Thymus (tissue), 11 donors: Measurements from ENCODE around the gene TMEM254. TPM values are rescaled to one million over a fixed set of nuclear protein-coding genes. Genes with fewer than 3 reads are reported as not detected.
"Not testable (repeated sequence)": the region's sequence is repeated elsewhere in the genome, so short reads cannot be mapped to it uniquely, and the experiment has no call there.

Experiments
- DNase-seq, 9 donors: peaks; one replicate each; pipeline ENCODE4 v3.0.0-alpha.2; 2013; ENCODE audit warnings: low spot score in 9 of 9, low read depth in 6 of 9, missing footprints in 1 of 9
- H3K27ac ChIP-seq, 2 donors: one replicate each; pipeline ENCODE4 v1.5.1; 2013; ENCODE audit warnings: control low read depth in 1 of 2, low read depth in 1 of 2, low read length in 1 of 2, mild to moderate bottlenecking in 1 of 2, moderate library complexity in 1 of 2
- H3K27me3 ChIP-seq, 2 donors: one replicate each; pipeline ENCODE4 v1.5.1; 2013; ENCODE audit warnings: low read length in 1 of 2; ENCODE audit not compliant: control insufficient read depth in 2 of 2, insufficient read depth in 1 of 2
- H3K36me3 ChIP-seq, 2 donors: one replicate each; pipeline ENCODE4 v1.5.1; 2013; ENCODE audit warnings: low read length in 1 of 2, mild to moderate bottlenecking in 1 of 2, moderate library complexity in 1 of 2; ENCODE audit not compliant: control insufficient read depth in 2 of 2, insufficient read depth in 2 of 2
- H3K4me1 ChIP-seq, 2 donors: one replicate each; pipeline ENCODE4 v1.5.1; 2013; ENCODE audit warnings: low read length in 2 of 2; ENCODE audit not compliant: control insufficient read depth in 2 of 2, insufficient read depth in 2 of 2
- H3K4me3 ChIP-seq, 2 donors: one replicate each; pipeline ENCODE4 v1.5.1; 2013; ENCODE audit warnings: low read length in 2 of 2, control low read depth in 1 of 2, mild to moderate bottlenecking in 1 of 2
- H3K9me3 ChIP-seq, 2 donors: one replicate each; pipeline ENCODE4 v1.5.1; 2013; ENCODE audit warnings: low read length in 1 of 2, mild to moderate bottlenecking in 1 of 2; ENCODE audit not compliant: control insufficient read depth in 2 of 2, insufficient read depth in 1 of 2
- WGBS: extraction: QIAGEN DNeasy Blood & Tissue Kit; methylation state at CpG from one replicate; pipeline ENCODE4 v1.1.7; 2013; 5-methylcytosine and 5-hydroxymethylcytosine counted together
- polyA plus RNA-seq: library from polyadenylated mRNA; stranded (reverse); fragments of 200-250 nt; gene quantifications from one replicate; pipeline ENCODE4 v1.2.3, GENCODE V29; 2013
- total RNA-seq: library from RNA; stranded (reverse); fragments of 120-200 nt; gene quantifications from one replicate; pipeline ENCODE4 v1.2.4, GENCODE V29; 2013
- donor health status: healthy.

The TMEM254 gene
- total and polyA plus RNA-seq, 2 donors, result 10.0 to 20.9 TPM

DNA sequence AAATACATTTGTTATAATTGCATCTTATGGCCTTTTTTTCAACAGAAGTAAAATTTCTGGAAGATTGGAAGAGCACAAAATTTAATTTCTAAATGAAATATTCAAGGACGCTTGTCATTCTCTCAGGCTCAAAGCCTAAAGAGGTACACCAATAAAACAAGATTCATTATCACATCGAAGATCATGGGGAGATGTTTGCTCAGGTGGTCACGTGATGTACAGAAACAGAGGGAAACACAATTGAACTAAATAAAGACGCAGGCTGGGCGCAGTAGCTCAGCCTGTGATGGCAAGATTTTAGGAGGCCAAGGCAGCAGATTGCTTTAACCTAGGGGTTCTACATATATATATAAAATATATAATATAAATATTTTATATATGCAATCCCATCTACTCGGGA, 37.3 kb upstream of the TMEM254 start:
- H3K36me3 ChIP-seq, result no peaks in the 10 kb centered on the region
- no peak overlapping the region for H3K4me3 ChIP-seq
- H3K9me3 ChIP-seq, result no peaks in the 10 kb centered on the region
- no peak overlapping the region for H3K27ac ChIP-seq
- DNase-seq, result no peak
- H3K4me1 ChIP-seq, result no peaks in the 10 kb centered on the region
- WGBS, result 96% methylated on average over 6 of the region's 6 CpGs
- no peaks in the 10 kb centered on the region for H3K27me3 ChIP-seq

DNA sequence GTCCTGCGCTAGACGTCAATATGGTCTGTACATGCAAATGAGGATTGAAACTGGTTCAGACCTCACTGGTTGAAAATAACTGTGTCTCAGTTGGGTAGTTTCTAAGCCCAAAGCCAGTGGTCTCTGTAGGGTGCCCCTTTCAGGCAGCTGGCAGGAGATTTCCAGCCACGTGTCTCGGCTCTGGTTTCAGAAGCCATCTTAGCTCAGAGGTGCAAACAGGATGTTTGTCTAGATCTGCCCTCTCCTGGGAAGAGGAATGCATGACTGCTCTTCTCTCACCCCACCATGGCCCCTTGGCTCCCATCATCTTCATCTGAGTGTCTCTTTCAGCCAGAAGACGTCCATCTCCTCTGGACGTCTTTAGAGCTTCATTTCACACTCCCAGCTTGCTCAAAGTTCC, 33.5 kb upstream of the TMEM254 start:
- not testable (repeated sequence) for H3K27ac ChIP-seq, H3K36me3 ChIP-seq, H3K4me1 ChIP-seq, H3K9me3 ChIP-seq, H3K27me3 ChIP-seq, H3K4me3 ChIP-seq
- DNase-seq, result peak in 1 of 9 donors; percentile 5
- 90% methylated on average over 6 of the region's 6 CpGs for WGBS

- Histone ChIP-seq H3K27me3 (no peaks in the 10 kb centered on the region), H3K4me3 (no peak overlapping the region), H3K4me1 (no peaks in the 10 kb centered on the region), H3K27ac (no peak overlapping the region), H3K9me3 (no peaks in the 10 kb centered on the region), H3K36me3 (no peaks in the 10 kb centered on the region)
- DNase-seq, result peak; percentile 30 to 77 (median 56)
- 42% methylated on average over 10 of the region's 10 CpGs for WGBS
These were observed 31.6 kb upstream of the TMEM254 start for GRCh38 chr10:80046629-80047441.

DNA sequence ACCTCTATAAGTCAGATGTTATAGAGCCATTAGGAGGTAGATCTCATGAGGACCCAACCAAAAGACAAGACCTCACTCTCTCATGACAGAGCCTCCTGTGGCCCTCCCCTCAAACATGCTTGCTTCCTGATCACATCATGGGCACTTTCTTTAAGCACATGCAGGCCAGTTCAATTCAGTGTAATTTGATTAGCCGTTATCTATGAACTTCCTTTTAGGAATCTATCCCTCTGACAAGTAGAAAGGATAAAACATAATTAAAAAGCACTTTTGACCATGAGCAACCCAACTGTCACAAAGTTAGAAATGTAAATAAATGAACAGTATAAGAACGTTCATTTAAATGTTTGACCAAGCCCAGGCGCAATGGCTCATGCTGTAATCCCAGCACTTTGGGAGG, 27.7 kb upstream of the TMEM254 start:
- H3K27me3 ChIP-seq, result no peaks in the 10 kb centered on the region
- H3K27ac ChIP-seq, result no peak overlapping the region
- no peaks in the 10 kb centered on the region for H3K36me3 ChIP-seq
- no peak overlapping the region for H3K4me3 ChIP-seq
- DNase-seq, result no peak
- no peaks in the 10 kb centered on the region for H3K9me3 ChIP-seq
- WGBS, result 98% methylated on average over 3 of the region's 3 CpGs
- H3K4me1 ChIP-seq, result no peaks in the 10 kb centered on the region

DNA sequence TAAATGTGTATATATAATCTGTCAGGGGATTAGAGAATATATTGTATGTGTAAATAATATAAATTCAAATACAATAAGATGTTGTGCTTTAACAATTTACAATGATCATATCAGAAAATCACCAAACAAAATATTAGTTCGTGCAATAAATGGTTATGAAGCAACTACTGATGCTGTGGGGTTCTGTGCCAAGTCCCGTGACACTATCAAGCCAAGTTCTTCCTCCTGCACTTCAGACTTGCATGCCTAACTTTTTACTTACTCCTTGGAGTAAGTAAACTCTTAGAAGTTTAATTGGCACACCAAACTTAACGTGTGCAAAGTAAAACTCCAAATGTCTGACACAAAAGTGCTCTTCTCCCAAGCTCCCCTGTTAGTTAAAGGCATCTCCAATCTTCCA, 26.5 kb upstream of the TMEM254 start:
- DNase-seq, result no peak
- no peak overlapping the region for H3K4me3 ChIP-seq
- H3K27ac ChIP-seq, result no peak overlapping the region
- WGBS, result 92% methylated on average over 3 of the region's 3 CpGs
- no peaks in the 10 kb centered on the region for H3K4me1 ChIP-seq
- H3K9me3 ChIP-seq, result no peaks in the 10 kb centered on the region
- H3K27me3 ChIP-seq, result no peaks in the 10 kb centered on the region
- no peaks in the 10 kb centered on the region for H3K36me3 ChIP-seq

- DNase-seq, result no peak
- Histone ChIP-seq H3K9me3 (no peaks in the 10 kb centered on the region), H3K27me3 (no peaks in the 10 kb centered on the region), H3K4me1 (no peaks in the 10 kb centered on the region), H3K4me3 (no peak overlapping the region), H3K36me3 (no peaks in the 10 kb centered on the region), H3K27ac (no peak overlapping the region)
- WGBS, result 97% methylated on average over 2 of the region's 2 CpGs
These were observed 22.7 kb upstream of the TMEM254 start for GRCh38 chr10:80055760-80056159.

DNA sequence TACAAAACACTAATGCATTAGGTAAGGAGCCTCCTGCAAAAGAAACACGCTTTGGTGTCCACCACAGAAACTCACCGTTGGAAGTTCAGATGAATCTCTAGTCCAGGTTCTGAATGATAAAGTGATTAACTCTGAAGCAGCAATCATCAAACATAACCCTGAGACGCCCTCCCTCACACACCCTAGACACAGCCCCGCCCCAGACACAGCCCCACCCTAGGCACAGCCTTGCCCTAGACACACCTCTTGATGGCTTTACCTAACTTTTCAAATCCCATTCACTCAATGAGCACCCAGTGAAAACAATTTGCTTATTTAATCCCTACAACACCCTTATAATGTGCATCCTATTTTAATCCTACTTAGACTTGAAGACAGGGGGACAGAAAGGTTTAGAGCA, 21.3 kb upstream of the TMEM254 start:
- WGBS, result 97% methylated on average over 4 of the region's 4 CpGs
- Histone ChIP-seq H3K4me3 (no peak overlapping the region), H3K4me1 (no peaks in the 10 kb centered on the region), H3K36me3 (no peaks in the 10 kb centered on the region), H3K9me3 (no peaks in the 10 kb centered on the region), H3K27ac (no peak overlapping the region), H3K27me3 (no peaks in the 10 kb centered on the region)
- DNase-seq, result no peak

DNA sequence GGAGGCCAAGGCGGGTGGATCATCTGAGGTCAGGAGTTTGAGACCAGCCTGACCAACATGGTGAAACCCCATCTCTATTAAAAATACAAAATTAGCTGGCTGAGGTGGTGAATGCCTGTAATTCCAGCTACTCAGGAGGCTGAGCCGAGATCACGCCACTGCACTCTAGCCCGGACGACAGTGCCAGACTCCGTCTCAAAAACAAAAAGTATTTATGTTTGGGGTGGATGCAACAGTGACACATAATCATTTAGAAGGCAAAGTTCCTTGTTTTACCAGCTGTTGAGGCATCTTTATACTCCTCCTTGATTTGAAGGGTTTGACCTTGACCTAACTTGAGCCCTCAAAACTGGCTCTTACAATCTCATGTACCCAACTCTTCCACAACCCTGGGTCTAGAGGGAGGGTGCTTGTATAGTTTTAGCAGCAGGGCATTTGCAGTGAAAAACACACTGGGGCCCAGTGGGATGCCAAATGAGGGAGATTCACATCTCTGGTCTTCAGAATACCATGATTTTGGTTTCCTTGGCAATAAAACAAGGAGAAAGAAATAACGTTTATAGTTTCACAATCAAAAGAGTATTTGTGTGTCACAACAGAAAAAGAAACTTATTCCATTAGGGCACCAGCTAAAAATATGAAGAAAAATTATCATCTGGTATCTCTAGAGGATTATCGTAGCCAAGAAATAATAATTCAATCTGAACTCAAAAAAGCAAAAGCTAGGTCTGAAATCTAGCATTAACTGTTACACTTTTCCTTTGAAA, 14.2 kb upstream of the TMEM254 start:
- DNase-seq, result no peak
- H3K27ac ChIP-seq, result no peak overlapping the region

GRCh38 chr10:80066809-80067208, 11.7 kb upstream of the TMEM254 start:
- no peaks in the 10 kb centered on the region for H3K36me3 ChIP-seq
- no peaks in the 10 kb centered on the region for H3K9me3 ChIP-seq
- 96% methylated on average over 4 of the region's 4 CpGs for WGBS
- no peak for DNase-seq
- H3K4me3 ChIP-seq, result no peak overlapping the region
- H3K4me1 ChIP-seq, result no peaks in the 10 kb centered on the region
- H3K27ac ChIP-seq, result no peak overlapping the region
- no peaks in the 10 kb centered on the region for H3K27me3 ChIP-seq

More for the DNA sequence above, 14.2 kb upstream of the TMEM254 start:
- WGBS, result 98% methylated on average over 8 of the region's 8 CpGs
- H3K9me3 ChIP-seq, result no peaks in the 10 kb centered on the region
- H3K4me1 ChIP-seq, result no peaks in the 10 kb centered on the region
- no peak overlapping the region for H3K4me3 ChIP-seq
- no peaks in the 10 kb centered on the region for H3K27me3 ChIP-seq
- no peaks in the 10 kb centered on the region for H3K36me3 ChIP-seq
